Caco-2 (cell line): ENCODE measurements around the gene C14orf119. TPM values are rescaled to one million over a fixed set of nuclear protein-coding genes. Genes with fewer than 3 reads are reported as not detected.

Source experiments
- BruUV-seq: library from RNA; stranded (reverse); fragments of 400-500 nt; replicated peaks from 2 replicates; lab custom pipeline; 2021; lab: Mats Ljungman, UMichigan
- CTCF ChIA-PET: fragments of 300-600 bp; sonication (Branson Sonifier 250); formaldehyde crosslinking; loops from one replicate; lab custom pipeline; 2022; ENCODE audit warnings: antibody characterized with exemption; lab: Charles Lee
- POLR2A ChIA-PET: fragments of 300-600 bp; sonication (Branson Sonifier 250); formaldehyde crosslinking; loops from one replicate; lab custom pipeline; 2022; ENCODE audit warnings: antibody characterized with exemption; lab: Charles Lee
- DNase-seq, 2 experiments: peaks; one replicate each; pipeline versions ENCODE4 v3.0.0 to v3.0.0-alpha.2; 2020 to 2022
- H3K27me3 ChIP-seq: replicated peaks from 2 replicates; pipeline ENCODE4 v1.6.0; 2011; ENCODE audit warnings: low read length; ENCODE audit not compliant: control insufficient read depth, insufficient read depth
- H3K36me3 ChIP-seq: 2 replicates; pipeline ENCODE4 v1.5.1; 2011; ENCODE audit warnings: low read length; ENCODE audit not compliant: control insufficient read depth, insufficient read depth
- H3K4me1 ChIP-seq: fragments of 250-450 bp; sonication (Bioruptor Pico); 2 replicates; pipeline ENCODE4 v1.5.1; 2020; ENCODE audit warnings: mild to moderate bottlenecking
- H3K4me3 ChIP-seq: 2 replicates; pipeline ENCODE4 v1.5.1; 2011; ENCODE audit warnings: low read depth, mild to moderate bottlenecking, control low read depth, low read length
- H3K9me3 ChIP-seq: fragments of 250-450 bp; sonication (Bioruptor Pico); 2 replicates; pipeline ENCODE4 v1.5.1; 2020; ENCODE audit warnings: mild to moderate bottlenecking, moderate library complexity
- H3K27ac Mint-ChIP-seq: one replicate; pipeline ENCODE4 v1.8.0; 2022; ENCODE audit warnings: mixed read lengths; ENCODE audit not compliant: unreplicated experiment
- H3K27me3 Mint-ChIP-seq: one replicate; pipeline ENCODE4 v1.8.0; 2022; ENCODE audit warnings: mixed read lengths; ENCODE audit not compliant: insufficient read depth, unreplicated experiment
- H3K36me3 Mint-ChIP-seq: one replicate; pipeline ENCODE4 v1.8.0; 2022; ENCODE audit warnings: mild to moderate bottlenecking, mixed read lengths; ENCODE audit not compliant: insufficient read depth, unreplicated experiment
- H3K4me1 Mint-ChIP-seq: one replicate; pipeline ENCODE4 v1.8.0; 2022; ENCODE audit warnings: low read depth, mixed read lengths; ENCODE audit not compliant: unreplicated experiment
- H3K4me3 Mint-ChIP-seq: one replicate; pipeline ENCODE4 v1.8.0; 2022; ENCODE audit warnings: mild to moderate bottlenecking, moderate library complexity, mixed read lengths; ENCODE audit not compliant: unreplicated experiment
- H3K9me3 Mint-ChIP-seq: one replicate; pipeline ENCODE4 v1.8.0; 2022; ENCODE audit warnings: mixed read lengths; ENCODE audit not compliant: unreplicated experiment
- intact Hi-C: fragments of 100-400 bp; cut with micrococcal nuclease; formaldehyde crosslinking; loops from one replicate; pipeline ENCODE4 v1.10.0; 2022; ENCODE audit not compliant: unreplicated experiment
- total RNA-seq: library from RNA; stranded (reverse); gene quantifications from 2 replicates; pipeline ENCODE4 v1.2.3, GENCODE V29; 2022
- TF ChIP-seq, protein P1 (sequence below), 2 experiments: fragments of 200-600 bp in 1 of 2; IDR thresholded peaks; 1 replicate in 1 of 2; 2 replicates in 1 of 2; pipeline versions ENCODE4 v1.5.1 to v1.8.0; 2011 to 2022; ENCODE audit warnings: antibody characterized with exemption in 1 of 2, control low read depth in 1 of 2, inconsistent platforms in 1 of 2, low read depth in 1 of 2, low read length in 1 of 2, mild to moderate bottlenecking in 1 of 2, moderate library complexity in 1 of 2; ENCODE audit not compliant: insufficient read depth in 1 of 2, severe bottlenecking in 1 of 2, unreplicated experiment in 1 of 2

The C14orf119 gene
- total RNA-seq, 1 experiment from 2014 or later: 52.0 TPM

DNA sequence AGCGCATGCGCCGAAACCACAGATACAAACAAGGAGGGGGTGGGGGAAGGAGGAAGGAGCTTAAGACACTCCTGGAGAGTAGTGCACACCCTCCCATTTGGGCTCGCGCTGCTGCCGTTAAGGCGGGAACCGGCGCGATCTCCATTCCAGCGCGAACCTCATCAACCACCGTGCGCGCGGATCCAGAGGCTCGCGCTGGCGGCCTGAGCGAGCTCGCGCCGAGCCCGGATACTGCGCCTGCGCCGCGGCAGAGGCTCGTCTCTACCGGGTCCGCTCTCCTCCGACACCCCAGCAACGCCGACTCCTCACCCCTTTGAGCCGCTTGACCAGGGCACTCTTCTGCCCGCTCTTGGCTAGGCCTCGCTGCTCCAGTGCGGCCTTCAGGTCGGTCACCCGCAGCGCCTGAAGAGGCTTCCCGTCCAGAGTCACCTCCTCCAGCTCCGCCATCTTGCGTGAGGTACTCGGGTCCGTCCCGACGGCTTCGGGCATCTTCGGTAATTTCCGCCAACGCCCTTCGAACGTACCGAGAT is 574 bp upstream of the C14orf119 start, which contains the start of gene ACIN1:
ACIN1 (minus strand) TSS at position 471 of the 530 bp plus-strand sequence; CDS start at position 447, 24 bp downstream.
- CTCF ChIA-PET: interaction anchor here (0.6 to 3.3 kb wide), 16 partner anchors 14 to 734 kb away, joined by 3 to 110 read pairs (median 8); partner anchors contain the start of genes CDH24 and PABPN1
- intact Hi-C loops: loop anchor here (1.0 to 2.0 kb wide), 2 partner anchors 16 to 24 kb away; no protein-coding TSS in a partner anchor

DNA sequence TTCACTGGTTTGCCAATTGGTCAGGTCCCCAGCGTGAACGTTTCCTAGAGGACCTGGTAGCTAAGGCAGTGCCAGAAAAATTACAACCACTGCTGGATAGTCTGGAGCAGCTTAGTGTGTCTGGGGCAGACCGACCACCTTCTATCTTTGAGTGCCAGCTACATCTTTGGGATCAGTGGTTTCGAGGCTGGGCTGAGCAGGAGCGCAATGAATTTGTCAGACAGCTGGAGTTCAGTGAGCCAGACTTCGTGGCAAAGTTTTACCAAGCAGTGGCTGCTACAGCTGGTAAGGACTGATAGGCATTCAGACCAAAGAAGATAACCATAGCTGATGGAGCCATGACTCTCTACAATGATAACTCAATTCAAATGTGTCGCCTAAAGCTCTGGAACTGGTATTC is 2.5 kb downstream of the C14orf119 start:
- CTCF ChIA-PET: no interaction called here

More for the DNA sequence above, 574 bp upstream of the C14orf119 start, which contains the start of gene ACIN1:
- POLR2A ChIA-PET: interaction anchor here (0.6 to 2.2 kb wide), 26 partner anchors 10 to 227 kb away, joined by 3 to 23 read pairs (median 4); partner anchors contain the start of genes AJUBA, BCL2L2, CIROP and PABPN1
- DNase-seq: peak; percentile 78 to 85
- H3K4me3 Mint-ChIP-seq: no peak within 1 kb of the TSS
- no peaks in the 10 kb centered on the region for H3K27me3 ChIP-seq
- H3K9me3 ChIP-seq: no peaks in the 10 kb centered on the region
- peaks cover 1% of the 10 kb centered on the region for H3K36me3 ChIP-seq
- H3K27me3 Mint-ChIP-seq: no peaks in the 10 kb centered on the region
- no peaks in the 10 kb centered on the region for H3K9me3 Mint-ChIP-seq
- H3K36me3 Mint-ChIP-seq: peaks cover 48% of the 10 kb centered on the region
- H3K4me3 ChIP-seq: peak within 1 kb of the TSS; percentile 79
- peaks cover 10% of the 10 kb centered on the region for H3K4me1 Mint-ChIP-seq
- peaks cover 3% of the 10 kb centered on the region; the same call in 1 of the 2 replicates for H3K4me1 ChIP-seq
- H3K27ac Mint-ChIP-seq: no peak within 1 kb of the TSS
- no TSS peak for BruUV-seq
- TF ChIP-seq, protein P1, sequence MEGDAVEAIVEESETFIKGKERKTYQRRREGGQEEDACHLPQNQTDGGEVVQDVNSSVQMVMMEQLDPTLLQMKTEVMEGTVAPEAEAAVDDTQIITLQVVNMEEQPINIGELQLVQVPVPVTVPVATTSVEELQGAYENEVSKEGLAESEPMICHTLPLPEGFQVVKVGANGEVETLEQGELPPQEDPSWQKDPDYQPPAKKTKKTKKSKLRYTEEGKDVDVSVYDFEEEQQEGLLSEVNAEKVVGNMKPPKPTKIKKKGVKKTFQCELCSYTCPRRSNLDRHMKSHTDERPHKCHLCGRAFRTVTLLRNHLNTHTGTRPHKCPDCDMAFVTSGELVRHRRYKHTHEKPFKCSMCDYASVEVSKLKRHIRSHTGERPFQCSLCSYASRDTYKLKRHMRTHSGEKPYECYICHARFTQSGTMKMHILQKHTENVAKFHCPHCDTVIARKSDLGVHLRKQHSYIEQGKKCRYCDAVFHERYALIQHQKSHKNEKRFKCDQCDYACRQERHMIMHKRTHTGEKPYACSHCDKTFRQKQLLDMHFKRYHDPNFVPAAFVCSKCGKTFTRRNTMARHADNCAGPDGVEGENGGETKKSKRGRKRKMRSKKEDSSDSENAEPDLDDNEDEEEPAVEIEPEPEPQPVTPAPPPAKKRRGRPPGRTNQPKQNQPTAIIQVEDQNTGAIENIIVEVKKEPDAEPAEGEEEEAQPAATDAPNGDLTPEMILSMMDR (IDR thresholded peaks at IDR 0.05; ENCODE audit: insufficient read depth in 1 of 2, low read depth in 1 of 2, low read length in 1 of 2, severe bottlenecking in 1 of 2, unreplicated experiment in 1 of 2): no peak

DNA sequence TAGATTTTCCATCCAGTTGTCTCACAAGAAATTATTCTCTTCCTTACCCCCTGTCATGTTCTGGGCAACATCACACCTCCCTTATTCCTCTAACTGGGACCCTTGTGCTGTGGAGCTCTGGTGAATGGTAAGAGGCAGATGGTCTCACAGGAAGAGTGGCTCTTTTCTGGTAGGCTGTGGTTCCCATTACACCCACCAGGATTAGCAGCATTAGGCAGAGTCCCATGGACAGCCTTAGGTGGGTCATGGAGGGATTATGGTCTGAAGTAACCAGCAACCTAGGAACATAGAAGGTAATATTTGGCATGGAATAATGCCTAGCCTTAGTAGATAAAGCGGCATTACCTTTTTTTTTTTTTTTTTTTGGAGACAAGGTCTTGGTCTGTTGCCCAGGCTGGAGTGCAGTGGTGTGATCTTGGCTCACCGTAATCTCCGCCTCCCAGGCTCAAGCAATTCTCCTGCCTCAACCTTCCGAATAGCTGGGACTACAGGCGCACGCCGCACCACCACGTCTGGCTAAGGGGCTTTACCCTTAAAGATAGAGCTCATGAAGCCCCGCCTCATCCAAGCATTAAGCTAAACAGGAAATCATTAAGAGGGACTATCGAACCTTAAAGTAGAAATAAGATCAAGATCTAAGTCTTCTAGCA is 4.0 kb downstream of the C14orf119 start:
- peaks cover 25% of the 10 kb centered on the region for H3K36me3 Mint-ChIP-seq
- DNase-seq: no peak
- H3K4me3 Mint-ChIP-seq: no peak overlapping the region
- no peaks in the 10 kb centered on the region for H3K9me3 Mint-ChIP-seq
- H3K4me1 Mint-ChIP-seq: peaks cover 20% of the 10 kb centered on the region
- Histone ChIP-seq H3K4me3 (no peak overlapping the region), H3K9me3 (no peaks in the 10 kb centered on the region), H3K36me3 (no peaks in the 10 kb centered on the region), H3K27me3 (no peaks in the 10 kb centered on the region), H3K4me1 (peaks cover 5% of the 10 kb centered on the region; the same call in 1 of the 2 replicates)
- ChIA-PET CTCF (interaction anchor here (0.7 to 3.5 kb wide), 4 partner anchors 23 to 286 kb away, joined by 3 to 18 read pairs (median 4); no protein-coding TSS in a partner anchor), POLR2A (interaction anchor here (0.6 kb wide), 1 partner anchor 146 kb away, joined by 4 read pairs; no protein-coding TSS in a partner anchor)
- TF ChIP-seq, protein P1 (IDR thresholded peaks at IDR 0.05; ENCODE audit: insufficient read depth in 1 of 2, low read depth in 1 of 2, low read length in 1 of 2, severe bottlenecking in 1 of 2, unreplicated experiment in 1 of 2): no peak
- intact Hi-C loops: no loop called here
- no peak overlapping the region for H3K27ac Mint-ChIP-seq
- no peaks in the 10 kb centered on the region for H3K27me3 Mint-ChIP-seq
- BruUV-seq: no TSS peak

More for the DNA sequence above, 2.5 kb downstream of the C14orf119 start:
- Histone ChIP-seq H3K9me3 (no peaks in the 10 kb centered on the region), H3K4me1 (peaks cover 3% of the 10 kb centered on the region; the same call in 1 of the 2 replicates), H3K27me3 (no peaks in the 10 kb centered on the region), H3K4me3 (no peak overlapping the region), H3K36me3 (no peaks in the 10 kb centered on the region)
- intact Hi-C loops: no loop called here
- POLR2A ChIA-PET: no interaction called here
- TF ChIP-seq, protein P1 (IDR thresholded peaks at IDR 0.05; ENCODE audit: insufficient read depth in 1 of 2, low read depth in 1 of 2, low read length in 1 of 2, severe bottlenecking in 1 of 2, unreplicated experiment in 1 of 2): no peak
- no TSS peak for BruUV-seq
- H3K9me3 Mint-ChIP-seq: no peaks in the 10 kb centered on the region
- no peak overlapping the region for H3K27ac Mint-ChIP-seq
- peaks cover 25% of the 10 kb centered on the region for H3K36me3 Mint-ChIP-seq
- no peak for DNase-seq
- peaks cover 10% of the 10 kb centered on the region for H3K4me1 Mint-ChIP-seq
- H3K4me3 Mint-ChIP-seq: no peak overlapping the region
- H3K27me3 Mint-ChIP-seq: no peaks in the 10 kb centered on the region
